H1 (cell line): ENCODE measurements around the gene VCP. TPM values are rescaled to one million over a fixed set of nuclear protein-coding genes. Genes with fewer than 3 reads are reported as not detected.

Source experiments
- BRCA1 ChIP-seq: IDR thresholded peaks from 2 replicates; pipeline ENCODE4 v1.6.1; 2012; ENCODE audit warnings: low read depth, low read length, improper control_type of control experiment
- CEBPB ChIP-seq: IDR thresholded peaks from 2 replicates; pipeline ENCODE4 v1.6.1; 2012; ENCODE audit warnings: low read depth, low read length
- FOSL1 ChIP-seq: IDR thresholded peaks from 2 replicates; pipeline ENCODE4 v1.6.1; 2011; ENCODE audit warnings: mild to moderate bottlenecking, low read depth, low read length, moderate library complexity; ENCODE audit not compliant: insufficient read depth
- HDAC6 ChIP-seq: IDR thresholded peaks from one replicate; pipeline ENCODE4 v1.7.1; 2012; ENCODE audit warnings: low read depth, mild to moderate bottlenecking, inconsistent platforms, low read length, moderate library complexity
- PHF8 ChIP-seq: fragments of 200-600 bp; sonication (generic); conservative IDR thresholded peaks from 2 replicates; pipeline ENCODE4 v1.7.1; 2012; ENCODE audit warnings: low read depth, mild to moderate bottlenecking, inconsistent platforms, low read length, moderate library complexity
- POLR2AphosphoS5 ChIP-seq: IDR thresholded peaks from 2 replicates; pipeline ENCODE4 v1.6.1; 2011; ENCODE audit warnings: low read depth, low read length
- RBBP5 ChIP-seq: IDR thresholded peaks from 2 replicates; pipeline ENCODE4 v1.7.1; 2012; ENCODE audit warnings: low read depth, mild to moderate bottlenecking, inconsistent platforms, low read length, moderate library complexity, borderline replicate concordance
- SP2 ChIP-seq: IDR thresholded peaks from 2 replicates; pipeline ENCODE4 v1.6.1; 2012; ENCODE audit warnings: mild to moderate bottlenecking, low read length, inconsistent platforms
- TBP ChIP-seq: IDR thresholded peaks from 2 replicates; pipeline ENCODE4 v1.6.1; 2011; ENCODE audit warnings: low read depth, low read length, improper control_type of control experiment
- YY1 ChIP-seq: IDR thresholded peaks from 2 replicates; pipeline ENCODE4 v1.6.1; 2011; ENCODE audit warnings: low read depth, mild to moderate bottlenecking, low read length
- ZNF274 ChIP-seq: IDR thresholded peaks from 2 replicates; pipeline ENCODE4 v1.7.0; 2012; ENCODE audit warnings: low read length, borderline replicate concordance; ENCODE audit errors: extremely low read depth
- polyA plus RNA-seq, 7 experiments: library from polyadenylated mRNA; depleted of rRNA in 3 of 7; stranded (reverse) in 5 of 7; unstranded in 2 of 7; fragments of >200 nt in 5 of 7; fragments of 200-250 nt in 2 of 7; gene quantifications; 1 replicate in 5 of 7; 2 replicates in 1 of 7; 4 replicates in 1 of 7; pipeline versions ENCODE4 v1.2.1 to v1.2.3, GENCODE V29; 2011 to 2013; ENCODE audit warnings: missing spikeins in 2 of 7, mixed read lengths in 2 of 7
- total RNA-seq: library from RNA; stranded (reverse); fragmentation: NEBNext Ultra II Directional; extraction: Animal tissue kit (Norgen Biotek cat#: 25700); gene quantifications from 2 replicates; pipeline ENCODE4 v1.2.1, GENCODE V29; 2021

Gene VCP
- total and polyA plus RNA-seq, 2 of the 8 experiments (the other 6 are each of a cell fraction or from before 2014, with no cell fraction given) = 173 to 375 TPM

DNA sequence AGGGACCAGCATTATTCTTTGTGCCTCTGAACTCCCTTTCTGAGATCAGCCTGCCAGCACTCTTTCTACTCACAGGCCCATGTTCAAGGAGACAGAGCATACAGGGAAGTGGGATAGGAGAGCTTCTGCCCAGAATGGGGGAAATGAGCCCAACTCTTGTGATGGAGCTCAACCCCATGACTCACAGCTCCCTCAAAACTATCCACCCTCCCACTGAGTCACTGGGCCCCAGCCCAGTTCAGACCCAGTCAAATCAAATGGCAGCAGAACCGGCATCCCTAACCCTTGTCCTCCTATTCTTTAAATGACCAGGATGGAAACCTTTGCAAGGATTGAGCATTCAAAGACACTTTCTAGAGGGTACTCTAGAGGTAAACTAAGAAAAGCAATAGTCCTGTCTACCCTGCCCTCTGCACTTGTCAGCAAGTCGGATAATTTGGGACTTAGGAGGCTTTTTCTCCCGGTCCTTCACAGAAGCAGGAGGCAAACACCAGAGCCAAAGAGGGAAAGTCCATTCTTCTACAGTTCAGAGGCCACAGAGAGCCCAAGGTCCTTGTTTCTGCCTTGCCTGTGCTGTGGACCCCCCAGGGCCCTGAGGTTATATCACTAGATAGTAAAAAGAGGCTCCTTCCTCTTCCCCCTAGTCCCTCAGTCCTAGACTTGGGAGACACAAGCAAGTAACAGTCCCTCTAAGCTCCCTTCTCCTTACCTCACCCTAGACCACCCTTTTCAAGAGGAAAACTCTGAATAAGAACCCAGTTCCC is 40.0 kb upstream of the VCP start (continued):
- TF ChIP-seq FOSL1 (no peak), RBBP5 (no peak), BRCA1 (no peak), TBP (no peak), PHF8 (no peak), HDAC6 (no peak), SP2 (no peak), POLR2AphosphoS5 (no peak), CEBPB (no peak), YY1 (no peak), ZNF274 (no peak)
- TF ChIP-seq, all 59 proteins: peak for 0
